Measurements from ENCODE around the gene NXPH1.

NXPH1 gene

DNA sequence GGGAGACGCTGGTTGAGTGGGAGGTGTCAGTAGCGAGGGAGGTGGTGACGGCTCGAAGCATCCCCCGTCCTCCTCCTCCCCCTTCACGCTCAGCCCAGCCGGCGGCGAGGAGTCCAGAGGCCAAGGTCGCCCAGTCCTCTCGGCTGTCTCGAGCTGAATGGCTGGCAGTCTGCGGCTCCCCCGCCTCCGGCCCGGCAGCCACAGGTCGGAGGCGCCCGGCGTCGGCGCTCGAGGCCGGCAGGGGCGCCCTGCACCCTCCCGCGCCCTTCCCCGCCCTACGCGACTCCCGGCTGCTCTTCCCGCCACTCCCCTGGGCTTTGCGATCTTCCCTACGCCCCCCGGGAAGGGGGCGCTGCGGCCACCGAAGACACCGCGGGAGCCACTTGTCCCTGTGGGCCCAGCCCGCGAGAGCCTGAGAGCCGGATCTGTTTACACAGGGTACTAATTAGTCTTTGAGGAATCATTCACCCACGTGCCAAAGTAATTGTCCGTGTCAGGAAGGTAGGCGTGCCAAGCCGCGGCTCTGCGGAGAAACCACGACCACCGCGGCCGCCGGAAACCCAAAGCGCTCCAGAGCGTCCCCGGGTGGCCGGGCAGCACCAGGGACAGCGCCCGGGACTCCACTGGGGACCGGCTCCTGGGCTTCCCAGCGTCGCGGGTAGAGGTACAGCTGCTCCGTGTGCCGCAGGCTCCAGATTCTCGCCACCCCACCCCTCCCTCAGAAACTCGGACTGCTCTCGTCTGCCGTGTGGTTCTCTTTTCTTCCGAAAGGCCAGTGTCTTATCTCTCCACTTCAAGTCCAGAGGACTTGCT lies at the start of gene NXPH1:
Gene NXPH1 (plus strand): TSS at position 133 of the 813 bp plus-strand sequence.
- no peak for DNase-seq (ENCODE audit: low spot score)

DNA sequence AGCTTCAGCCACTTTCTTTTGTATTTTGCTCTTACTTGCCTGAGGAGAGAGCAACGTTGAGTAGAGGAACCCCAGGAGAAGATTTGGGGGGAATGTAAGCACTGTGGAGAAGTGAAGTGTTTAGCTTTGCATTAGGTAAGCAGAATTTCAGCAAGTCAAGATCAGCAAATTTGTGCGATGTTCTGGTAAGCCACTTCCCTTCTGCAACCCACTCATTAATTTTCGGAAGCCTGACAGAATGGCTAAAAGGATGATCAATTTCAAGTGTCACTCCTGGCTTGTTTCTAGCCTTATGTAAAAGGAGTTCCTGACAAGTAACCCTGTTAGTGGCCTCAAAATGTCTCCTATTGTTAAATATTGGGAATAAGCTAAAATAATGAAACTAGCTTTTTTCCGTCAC lies 48.5 kb upstream of the NXPH1 start:
- DNase-seq (ENCODE audit: low spot score) = no peak

DNA sequence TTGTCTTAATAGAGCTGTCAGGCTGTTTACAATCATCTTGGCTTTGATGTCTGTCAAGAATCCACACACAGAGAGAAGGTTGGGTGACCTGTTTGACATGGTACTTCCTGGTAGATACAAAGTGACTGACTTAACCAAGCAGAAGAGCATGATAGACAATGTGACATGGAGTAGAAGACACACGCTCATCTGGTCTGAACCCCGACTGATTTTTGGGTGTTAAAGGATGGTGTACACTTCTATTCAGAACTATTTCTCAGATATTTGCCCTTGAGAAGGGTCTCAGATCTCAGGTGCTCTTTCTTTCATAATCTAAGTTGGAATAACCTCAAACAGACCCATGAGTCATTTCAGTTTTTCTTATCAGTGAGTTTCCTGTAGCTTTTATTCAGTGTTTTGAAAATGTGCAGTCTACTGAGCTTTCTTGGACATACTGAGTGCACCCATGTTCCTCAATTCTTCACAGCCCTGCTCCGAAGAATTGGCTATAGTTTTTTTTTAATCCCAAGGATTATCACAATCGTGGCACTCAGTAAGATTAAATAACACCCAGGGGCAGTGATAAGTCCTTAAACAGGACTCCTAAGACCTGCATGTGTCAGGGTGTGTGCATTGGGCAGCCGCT lies 46.4 kb upstream of the NXPH1 start:
- DNase-seq (ENCODE audit: low spot score) = no peak

DNA sequence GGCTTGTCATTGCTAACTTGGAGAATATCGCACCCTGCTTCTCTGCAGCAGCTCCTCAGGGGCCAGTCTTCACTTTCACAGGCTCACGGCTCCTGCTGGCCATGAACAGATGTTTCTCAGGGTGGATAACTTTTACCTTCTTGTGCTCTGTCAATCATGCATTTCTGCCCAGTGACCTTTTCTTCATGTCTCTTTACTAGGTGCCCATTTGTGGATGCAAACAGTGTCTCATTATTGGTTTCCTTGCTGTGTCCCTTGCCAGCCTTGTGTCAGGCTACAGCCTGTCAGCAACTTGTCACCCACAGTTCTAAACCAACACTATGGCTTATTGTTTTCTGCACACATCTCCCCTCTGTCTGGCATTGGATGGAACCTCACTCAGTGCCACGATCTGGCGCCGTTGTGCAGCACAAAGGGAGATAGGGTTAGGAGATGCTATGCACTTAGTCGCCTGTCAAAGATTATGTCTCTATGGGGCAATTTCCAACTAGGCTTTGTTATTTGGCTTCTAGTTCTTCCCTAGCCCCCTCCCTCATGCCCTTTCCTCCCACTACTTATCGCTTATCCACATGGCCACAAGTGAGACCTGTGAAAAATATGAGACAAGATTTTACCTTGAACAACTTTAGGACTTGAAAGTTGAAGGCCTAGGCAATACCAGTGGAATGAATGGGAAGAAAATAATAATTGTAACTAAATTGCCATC lies 45.7 kb upstream of the NXPH1 start:
- no peak for DNase-seq (ENCODE audit: low spot score)

DNA sequence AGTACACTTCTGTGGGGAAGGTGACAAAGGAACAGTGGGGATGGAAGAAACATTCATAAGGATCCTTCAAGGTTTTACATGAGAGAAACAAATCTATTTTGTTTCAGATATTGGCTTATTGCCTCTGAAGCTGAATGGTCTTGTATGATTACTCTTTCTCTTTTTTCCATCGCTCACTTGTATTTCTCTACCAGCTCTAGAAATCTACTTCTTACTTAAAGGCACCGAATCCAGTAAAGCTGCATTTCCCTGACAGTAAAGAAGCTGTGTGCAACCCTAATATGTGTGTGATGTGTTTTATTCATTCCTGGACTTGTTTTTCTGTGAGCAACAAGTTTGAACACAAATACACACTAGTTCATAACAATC lies 45.2 kb upstream of the NXPH1 start:
- DNase-seq (ENCODE audit: low spot score) = no peak

DNA sequence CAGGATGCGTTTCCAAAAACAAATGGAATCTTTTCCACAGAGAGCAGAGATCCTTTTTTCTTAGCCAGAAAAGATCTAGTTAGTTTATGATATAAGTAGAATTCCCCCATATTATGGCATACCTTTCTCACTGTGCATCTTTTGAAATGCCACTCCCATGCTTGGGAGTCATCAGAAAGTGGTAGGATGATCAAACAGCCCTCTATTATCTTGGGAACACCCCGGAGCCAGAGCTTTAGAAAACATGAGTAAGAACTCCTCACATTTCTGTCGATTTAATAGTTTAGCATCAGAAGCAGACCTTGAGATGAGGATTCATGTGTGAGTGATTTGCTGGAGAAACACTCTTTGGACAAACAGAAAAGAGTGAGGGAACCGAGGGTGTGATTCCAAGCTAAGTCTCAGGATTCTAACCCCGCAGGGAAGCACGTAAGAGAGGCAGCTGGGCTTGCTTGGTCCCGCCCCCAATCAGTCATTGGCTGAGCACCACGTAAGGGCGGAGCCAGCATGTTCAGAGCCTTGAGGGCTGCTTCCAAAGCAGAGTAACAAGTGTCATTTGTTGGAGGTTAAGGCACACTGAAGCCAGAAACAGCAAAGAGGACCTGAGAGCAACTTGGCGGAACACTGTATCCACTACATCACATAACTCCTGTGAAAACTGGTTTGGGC lies 43.7 kb upstream of the NXPH1 start:
- DNase-seq (ENCODE audit: low spot score) = peak; percentile 33

DNA sequence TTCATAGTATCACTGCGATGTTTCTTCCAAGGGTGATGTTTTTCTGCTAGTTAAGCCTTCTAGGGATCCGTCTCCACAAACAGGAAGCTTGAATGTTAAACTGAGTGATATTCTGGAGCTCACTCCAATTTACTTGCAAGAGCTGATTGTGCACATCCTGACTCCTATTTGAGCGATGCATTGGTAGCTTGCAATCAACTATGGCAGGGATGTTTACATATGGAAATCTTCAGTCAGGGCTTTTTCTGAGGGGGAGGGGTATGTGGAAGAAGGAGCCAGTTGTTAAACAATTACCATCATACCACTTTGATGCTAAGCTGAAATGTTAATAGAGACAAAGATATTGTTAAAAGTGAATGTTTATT lies 43.2 kb upstream of the NXPH1 start:
- DNase-seq (ENCODE audit: low spot score) = no peak

DNA sequence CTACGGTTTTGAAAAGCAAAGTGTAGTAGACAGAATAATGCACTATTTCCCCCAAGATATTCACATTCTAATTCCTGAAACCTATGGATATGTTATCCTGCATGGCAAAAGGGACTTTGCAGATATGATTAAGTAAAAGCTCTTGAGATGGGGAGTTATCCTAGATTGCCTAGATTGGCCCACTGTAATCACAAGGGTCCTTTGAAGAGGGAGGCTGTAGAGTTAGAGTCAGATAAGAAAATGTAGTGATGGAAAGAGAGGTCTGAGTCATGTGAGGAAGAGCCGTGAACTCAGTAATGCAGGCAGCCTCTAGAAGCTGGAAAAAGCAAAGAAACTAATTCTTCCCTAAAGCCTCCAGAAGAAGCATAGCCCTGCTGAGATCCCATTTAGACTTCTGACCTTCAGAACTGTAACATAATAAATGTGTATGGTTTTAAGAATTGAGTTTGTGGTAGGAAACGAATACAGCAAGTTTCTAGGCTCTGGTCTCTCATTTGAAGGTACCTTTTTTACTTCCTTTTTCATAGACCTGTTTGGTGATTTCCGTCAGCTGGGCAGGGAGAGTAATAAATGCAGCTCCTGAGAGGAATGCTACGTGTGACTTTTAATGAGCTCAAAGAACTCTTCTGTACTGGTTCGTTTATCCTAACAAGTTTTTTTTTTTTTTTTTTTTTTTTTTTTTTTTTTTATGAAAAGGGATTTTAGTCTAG lies 41.9 kb upstream of the NXPH1 start:
- DNase-seq (ENCODE audit: low spot score) = peak; percentile 9

DNA sequence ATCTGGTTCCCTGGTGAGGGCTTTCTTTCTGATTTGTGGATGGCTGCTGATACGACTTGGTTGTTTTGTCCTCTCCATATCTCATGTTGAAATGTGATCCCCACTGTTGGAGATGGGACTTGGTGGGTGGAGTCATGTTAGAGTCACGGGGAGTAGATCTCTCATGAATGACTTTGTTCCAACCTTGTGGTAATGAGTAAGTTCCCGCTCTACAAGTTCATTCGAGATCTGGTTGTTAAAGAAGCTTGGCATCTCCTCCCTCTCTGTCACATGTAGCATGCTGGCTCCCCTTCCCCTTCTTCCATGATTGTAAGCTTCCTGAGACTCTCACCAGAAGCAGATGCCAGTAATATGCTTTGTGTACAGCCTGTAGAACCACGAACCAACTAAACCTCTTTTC lies 37.1 kb upstream of the NXPH1 start:
- DNase-seq (ENCODE audit: low spot score) = no peak

DNA sequence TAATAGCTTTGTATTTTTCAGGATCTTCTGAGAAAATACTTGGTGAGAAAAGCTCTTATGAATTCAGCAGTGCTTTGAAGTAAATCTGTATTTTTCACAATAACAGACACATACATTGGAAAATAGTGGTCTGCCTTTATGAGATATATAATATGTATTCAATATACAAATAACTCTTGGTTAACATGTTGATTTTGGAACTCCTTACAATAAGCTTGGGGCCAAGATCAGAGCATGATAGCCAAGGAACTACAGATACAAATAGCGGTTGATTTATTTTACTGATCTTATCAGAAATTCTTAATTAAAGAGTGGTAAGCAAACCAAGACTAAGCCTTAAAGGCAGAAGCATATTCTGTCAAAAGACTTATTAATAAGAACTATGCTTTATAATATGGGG lies 24.5 kb upstream of the NXPH1 start:
- DNase-seq (ENCODE audit: low spot score) = no peak

DNA sequence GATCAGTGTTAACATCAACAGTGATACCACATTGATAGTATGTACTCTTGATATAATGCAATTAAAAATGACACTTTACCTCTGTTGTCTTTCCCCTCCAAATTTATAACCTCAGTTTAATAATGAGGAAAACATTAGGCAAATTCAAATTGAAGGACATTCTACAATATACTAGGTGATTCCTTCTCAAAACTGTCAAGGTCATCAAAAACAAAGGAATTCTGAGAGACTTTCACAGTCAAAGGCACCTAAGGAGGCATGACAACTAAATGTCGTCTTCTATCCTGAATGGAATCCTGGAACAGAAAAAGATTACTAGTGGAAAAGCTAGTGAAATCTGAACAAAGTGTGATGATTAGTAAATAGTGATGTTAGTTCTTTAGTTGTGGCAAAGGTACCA lies 22.3 kb upstream of the NXPH1 start:
- no peak for DNase-seq (ENCODE audit: low spot score)

DNA sequence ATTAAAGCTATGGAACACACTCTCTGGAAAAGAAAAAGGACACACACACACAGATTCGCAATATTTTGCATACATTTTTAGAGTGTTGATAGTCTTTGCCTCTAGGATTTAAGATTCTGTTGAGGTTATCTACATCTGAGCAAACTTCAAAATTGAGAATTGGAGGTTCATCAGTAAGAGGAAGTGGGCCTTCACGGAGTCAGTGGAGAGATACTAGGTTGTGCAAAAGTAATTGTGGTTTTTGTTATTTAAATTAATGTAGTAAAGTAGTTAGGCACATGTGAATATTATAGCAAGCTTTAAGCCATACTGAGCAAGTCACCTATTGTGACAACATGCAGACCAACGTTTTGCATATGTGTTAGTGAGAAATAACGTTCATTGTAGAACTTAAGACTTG lies 19.8 kb upstream of the NXPH1 start:
- DNase-seq (ENCODE audit: low spot score) = no peak

DNA sequence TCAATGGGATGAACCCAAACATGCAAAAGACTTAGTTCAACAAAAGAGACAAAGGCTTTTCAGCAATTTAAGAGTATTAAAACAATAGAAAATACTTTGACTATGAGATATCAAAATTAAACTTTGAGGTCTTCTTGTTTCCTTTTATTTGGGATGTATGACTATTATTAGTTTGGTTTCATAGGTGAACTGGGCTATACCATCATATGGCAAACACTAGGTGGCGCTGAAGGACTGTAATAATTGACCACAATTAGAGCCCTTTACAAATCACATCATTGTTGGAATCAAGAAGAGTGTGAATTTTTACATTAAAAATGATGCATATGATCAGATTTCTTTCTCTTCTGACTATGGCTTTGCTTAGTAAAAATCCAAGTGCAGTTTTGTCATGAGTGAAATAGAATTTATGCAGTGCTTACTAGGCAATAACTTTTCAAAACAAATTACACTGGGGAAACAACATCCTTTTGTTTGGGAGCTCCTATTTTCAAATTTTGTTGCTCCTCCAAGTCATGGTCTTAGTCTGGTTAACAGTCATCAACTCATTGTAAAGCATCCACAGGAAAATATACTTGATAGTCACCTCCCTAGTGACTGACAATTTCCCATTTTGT lies 14.7 kb upstream of the NXPH1 start:
- peak; percentile 81 for DNase-seq (ENCODE audit: low spot score)

DNA sequence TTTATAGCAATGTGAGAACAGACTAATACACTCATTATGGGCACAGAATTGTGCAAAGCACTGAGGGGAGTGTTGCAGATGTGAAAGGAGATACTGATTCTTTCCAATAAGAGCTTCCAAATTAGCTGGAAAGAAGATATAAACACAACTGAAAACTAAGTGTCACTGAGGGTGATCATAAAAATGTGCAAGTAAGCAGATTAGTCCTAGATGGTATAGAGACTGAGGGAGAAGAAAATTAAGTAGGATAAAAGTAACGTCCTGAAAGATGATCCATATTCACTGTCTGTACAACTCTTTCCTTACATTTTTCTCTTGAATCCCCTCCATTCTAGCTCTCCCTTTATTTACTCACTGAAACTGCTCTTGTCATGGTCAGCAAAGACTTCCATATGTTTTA lies 11.2 kb upstream of the NXPH1 start:
- no peak for DNase-seq (ENCODE audit: low spot score)

DNA sequence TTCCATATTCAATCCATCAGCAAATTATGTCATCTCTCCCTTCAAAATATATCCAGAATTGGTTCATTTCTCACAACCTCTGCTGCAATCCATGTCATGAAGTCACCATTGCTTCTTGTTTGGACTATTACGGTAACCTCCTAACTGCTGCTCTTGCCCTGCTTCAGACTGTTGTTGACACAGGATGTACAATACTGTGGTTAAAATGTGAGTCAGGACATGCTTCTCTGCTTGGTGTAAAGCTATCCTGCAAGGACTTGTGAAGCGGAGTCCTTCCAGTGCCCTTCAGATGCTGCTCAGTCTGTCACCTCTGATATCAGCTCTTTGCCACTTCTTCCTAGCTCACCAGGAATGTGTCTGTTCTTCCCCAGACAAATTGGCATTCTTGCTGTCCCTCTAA lies 10.4 kb upstream of the NXPH1 start:
- no peak for DNase-seq (ENCODE audit: low spot score)

DNA sequence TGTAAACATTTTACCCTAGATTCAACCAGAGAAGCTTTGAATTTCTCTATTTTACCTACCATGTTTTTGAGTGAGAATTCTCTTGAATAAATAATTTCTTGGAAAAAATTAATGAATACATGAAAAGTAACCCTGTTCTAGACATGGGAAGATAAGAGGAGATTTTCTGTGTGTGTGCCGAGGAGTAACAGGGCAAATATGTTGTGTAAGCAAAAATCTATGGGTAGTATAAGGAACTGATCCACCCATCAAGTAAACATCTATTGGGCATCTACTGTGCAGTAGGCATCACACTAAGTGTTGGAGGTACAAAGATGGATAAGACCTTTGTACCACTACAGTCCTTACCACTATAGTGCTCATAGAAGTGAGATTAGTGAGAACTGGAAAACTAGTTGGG lies 8.2 kb upstream of the NXPH1 start:
- DNase-seq (ENCODE audit: low spot score) = no peak

DNA sequence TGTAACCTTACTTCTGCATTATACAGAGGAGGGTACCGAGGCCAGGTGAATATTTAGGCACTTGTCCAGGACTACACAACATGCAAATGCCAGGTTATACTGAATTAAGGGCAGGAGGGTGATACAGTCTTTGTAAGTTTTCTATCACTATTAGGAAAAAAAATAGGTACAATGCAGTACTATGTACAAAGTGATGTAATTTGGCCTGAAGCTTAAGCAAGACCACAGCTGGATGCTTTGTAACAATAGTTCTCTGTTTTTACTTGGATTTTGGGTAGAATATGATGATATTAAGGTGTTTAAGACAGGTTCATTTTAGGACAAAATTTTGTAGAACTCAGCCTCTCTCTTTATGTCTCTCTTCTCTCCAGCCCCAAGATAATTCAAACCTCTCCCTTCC lies 2.8 kb upstream of the NXPH1 start:
- no peak for DNase-seq (ENCODE audit: low spot score)

DNA sequence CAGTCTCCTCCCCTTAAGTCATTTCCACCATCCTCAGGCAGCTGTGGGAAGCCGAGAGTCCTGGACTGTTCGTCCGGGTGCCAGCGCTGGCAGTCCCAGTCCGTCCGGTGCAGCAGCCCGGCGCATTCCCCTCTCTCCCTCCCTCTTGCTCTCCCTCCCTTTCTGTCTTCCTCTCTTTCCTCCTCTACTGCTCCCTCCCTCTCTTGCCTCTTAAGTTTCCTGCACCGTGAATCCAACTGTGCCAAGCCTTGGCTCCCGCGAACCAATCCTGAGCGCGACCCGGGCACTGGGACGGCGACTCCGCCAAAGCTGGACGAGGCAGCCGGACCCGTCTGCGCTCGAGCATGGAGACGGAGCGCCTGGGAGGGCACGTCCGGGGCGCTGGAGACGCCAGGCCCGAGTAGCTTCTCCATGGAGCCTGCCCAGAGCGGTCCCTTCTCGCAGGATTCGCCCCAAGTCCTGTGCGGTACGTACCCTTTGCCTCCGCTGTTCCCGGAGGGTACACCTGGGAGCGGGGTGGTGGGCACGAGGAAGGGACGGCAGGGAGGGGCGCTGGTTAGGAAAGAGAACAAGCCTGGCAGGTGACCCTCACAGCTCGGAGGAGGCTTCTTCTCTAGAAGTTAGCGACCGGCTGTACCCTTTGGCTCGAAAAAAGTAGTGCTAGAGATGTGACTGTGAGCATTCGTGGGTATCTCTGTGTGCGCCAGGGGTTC lies 1.0 kb downstream of the NXPH1 start:
- no peak for DNase-seq (ENCODE audit: low spot score)

DNA sequence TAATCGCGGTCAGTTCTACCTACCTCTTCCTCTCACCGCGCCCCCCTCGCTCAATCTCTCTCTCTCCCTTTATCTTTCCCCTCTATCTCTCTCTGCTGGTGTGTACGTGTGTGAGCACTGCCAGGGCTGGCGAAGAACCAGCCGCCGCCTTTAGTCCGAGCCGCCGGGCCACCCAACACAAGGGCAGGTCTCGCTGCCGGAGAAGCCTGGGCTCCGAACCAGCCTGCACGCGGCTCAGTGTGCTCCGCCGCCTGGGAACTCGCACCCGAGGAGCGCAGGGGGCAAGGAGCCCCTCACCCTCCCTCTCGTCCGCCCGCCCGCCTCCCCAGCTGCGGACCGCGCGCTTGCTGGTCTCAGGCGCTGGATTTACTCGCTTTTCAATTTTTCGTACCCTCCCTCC lies 1.7 kb downstream of the NXPH1 start:
- DNase-seq (ENCODE audit: low spot score) = no peak

DNA sequence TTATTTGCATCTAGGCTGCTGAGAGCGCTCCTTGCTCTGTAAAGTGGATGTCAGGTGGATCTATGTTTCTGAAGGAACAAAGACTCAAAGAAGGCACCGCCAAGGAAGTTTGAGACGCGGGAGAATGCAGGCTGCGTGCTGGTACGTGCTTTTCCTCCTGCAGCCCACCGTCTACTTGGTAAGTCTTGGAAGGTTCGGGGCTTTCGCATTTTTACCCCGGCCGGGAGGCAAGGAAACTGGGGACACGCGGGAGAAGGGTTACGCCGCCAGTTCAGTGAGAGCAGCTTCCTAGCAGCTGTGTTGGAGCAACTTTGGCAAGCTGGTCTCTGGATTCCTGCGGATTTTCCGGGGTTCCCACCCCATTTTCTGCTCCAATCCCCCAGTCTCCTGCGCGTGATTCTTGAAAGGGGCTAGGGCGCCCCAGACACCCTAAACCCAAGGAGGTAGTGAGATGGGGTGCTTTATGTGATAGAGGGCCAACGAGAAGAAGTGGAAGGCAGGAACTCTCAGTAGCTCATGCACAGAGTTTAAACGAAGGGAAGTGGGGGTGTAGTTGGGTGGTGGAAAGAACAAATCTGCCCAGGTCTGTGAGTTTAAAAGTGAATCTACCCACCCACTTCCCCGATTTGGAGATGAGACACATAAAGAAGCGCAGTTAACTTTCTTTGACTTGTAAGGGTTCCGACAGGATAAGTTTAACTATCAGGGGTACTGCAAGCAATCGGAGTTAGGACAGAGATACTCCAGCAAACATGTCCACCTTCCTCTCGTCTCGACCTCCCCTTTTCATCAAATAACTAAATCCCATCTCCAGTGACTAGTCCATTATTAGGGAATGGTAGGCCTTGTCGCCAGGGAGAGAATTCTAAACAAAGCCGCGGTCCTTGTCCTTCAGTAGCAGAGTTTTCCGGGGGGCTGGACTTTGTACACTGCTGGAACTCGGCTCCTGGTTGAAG lies 2.5 kb downstream of the NXPH1 start:
- no peak for DNase-seq (ENCODE audit: low spot score)
